HCEC 1CT (cell line): ENCODE results near the gene BCL11A.

Experiments used
- DNase-seq: peaks from one replicate; pipeline ENCODE4 v3.0.0-alpha.2; 2017

The BCL11A gene

GRCh38 chr2:60558536-60558935 is 5.1 kb upstream of the BCL11A start:
- DNase-seq, result no peak

GRCh38 chr2:60557486-60557864 is 4.0 kb upstream of the BCL11A start:
- no peak for DNase-seq

GRCh38 chr2:60556576-60557485 is 3.4 kb upstream of the BCL11A start:
- DNase-seq, result no peak

- no peak for DNase-seq
These were observed 2.7 kb upstream of the BCL11A start for GRCh38 chr2:60556175-60556574.

GRCh38 chr2:60555783-60556139 is 2.3 kb upstream of the BCL11A start:
- no peak for DNase-seq

- DNase-seq, result peak; percentile 48
These were observed 1.8 kb upstream of the BCL11A start for GRCh38 chr2:60555066-60555782.

- no peak for DNase-seq
These were observed 1.2 kb upstream of the BCL11A start for GRCh38 chr2:60554646-60555065.

GRCh38 chr2:60554074-60554645 is 706 bp upstream of the BCL11A start:
- peak; percentile 10 for DNase-seq

GRCh38 chr2:60552851-60553494 is 481 bp downstream of the BCL11A start:
- no peak for DNase-seq

- DNase-seq, result no peak
These were observed 1.2 kb downstream of the BCL11A start for GRCh38 chr2:60552078-60552850.

- DNase-seq, result no peak
These were observed 2.0 kb downstream of the BCL11A start for GRCh38 chr2:60551240-60552077.

GRCh38 chr2:60550984-60551239 is 2.5 kb downstream of the BCL11A start:
- no peak for DNase-seq

GRCh38 chr2:60550178-60550983 is 3.1 kb downstream of the BCL11A start:
- DNase-seq, result peak; percentile 50

- DNase-seq, result no peak
These were observed 3.6 kb downstream of the BCL11A start for GRCh38 chr2:60549928-60550177.

- DNase-seq, result no peak
These were observed 4.1 kb downstream of the BCL11A start for GRCh38 chr2:60549238-60549927.

- no peak for DNase-seq
These were observed 4.6 kb downstream of the BCL11A start for GRCh38 chr2:60548845-60549237.

- DNase-seq, result no peak
These were observed 5.1 kb downstream of the BCL11A start for GRCh38 chr2:60548311-60548710.

GRCh38 chr2:60547841-60548240 is 5.6 kb downstream of the BCL11A start:
- no peak for DNase-seq

GRCh38 chr2:60546756-60547420 is 6.6 kb downstream of the BCL11A start:
- no peak for DNase-seq

GRCh38 chr2:60544954-60545560 is 8.4 kb downstream of the BCL11A start:
- no peak for DNase-seq
